HG02840 (cell line): Measurements from ENCODE around the gene MXD4.

ENCODE experiments used
- ATAC-seq: cut with Tn5 transposase; IDR thresholded peaks from one replicate; pipeline ENCODE4 v1.9.1; 2021; ENCODE audit warnings: mild to moderate bottlenecking, moderate library complexity, moderate number of reproducible peaks; ENCODE audit not compliant: unreplicated experiment, low FRiP score

The MXD4 gene

DNA sequence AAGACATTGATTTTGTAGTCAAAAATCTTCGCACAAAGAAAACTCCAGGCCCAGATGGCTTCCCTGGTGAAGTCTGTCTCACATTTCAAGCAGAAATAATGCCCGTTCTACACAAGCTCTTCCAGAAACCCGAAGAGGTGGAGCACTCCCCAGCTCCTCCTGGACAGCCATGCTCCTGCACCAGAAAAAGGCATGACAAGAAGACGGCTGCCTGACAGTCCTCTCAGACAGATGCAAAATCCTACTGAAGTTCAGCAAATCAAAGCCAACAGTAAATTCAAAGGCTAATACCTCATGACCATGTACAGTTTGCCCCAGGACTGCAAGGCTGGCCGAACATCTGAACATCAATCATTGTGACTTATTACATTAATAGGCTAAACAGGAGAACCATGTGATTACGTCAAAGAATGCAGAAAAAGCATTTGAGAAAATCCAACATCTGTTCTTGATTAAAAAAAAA is 30.8 kb upstream of the MXD4 start:
- ATAC-seq: no peak

DNA sequence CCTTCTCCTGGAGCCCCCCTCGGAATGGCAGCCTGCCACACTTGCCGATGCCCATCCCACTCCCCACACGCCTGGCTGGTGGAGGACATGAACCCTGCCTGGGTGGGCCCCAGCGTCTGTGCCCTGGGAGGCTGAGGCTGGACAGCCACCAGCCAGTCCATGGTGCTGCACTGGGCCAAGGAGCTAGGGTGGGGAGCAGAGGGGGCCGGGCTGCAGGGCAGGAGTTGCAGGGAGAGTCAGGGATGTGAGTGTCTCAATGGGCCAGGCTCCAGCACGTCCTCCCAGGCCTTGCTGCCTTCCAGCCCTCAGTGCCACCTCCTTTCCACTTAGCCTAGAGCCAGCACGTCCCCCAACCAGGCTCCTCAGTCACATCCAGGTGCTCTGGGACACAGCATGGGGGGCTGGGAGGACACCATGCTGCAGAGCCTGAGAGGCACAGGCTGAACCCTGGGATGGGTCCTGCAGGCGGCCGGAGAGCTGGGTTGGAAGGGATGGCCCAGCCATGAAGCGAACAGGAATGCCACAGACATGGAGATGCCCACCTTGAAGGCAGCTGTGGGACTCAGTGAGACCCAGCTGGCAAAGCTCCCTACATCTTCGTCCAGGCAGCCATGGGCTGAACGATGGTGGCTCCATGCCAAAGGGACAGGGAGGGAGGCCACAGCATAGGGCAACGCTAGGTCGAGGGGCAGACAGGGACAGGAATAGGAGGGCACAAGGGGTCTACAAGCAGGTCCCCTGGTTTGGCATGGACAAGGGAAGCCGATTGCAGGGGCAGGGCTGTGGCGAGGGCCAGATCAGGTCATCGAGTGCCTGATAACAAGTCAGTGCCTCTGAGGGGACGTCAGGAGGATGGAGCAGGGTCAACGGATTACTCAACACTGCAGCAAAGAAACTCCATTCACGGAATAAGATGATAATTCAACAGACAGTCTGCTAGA is 30.1 kb upstream of the MXD4 start:
- ATAC-seq: no peak

DNA sequence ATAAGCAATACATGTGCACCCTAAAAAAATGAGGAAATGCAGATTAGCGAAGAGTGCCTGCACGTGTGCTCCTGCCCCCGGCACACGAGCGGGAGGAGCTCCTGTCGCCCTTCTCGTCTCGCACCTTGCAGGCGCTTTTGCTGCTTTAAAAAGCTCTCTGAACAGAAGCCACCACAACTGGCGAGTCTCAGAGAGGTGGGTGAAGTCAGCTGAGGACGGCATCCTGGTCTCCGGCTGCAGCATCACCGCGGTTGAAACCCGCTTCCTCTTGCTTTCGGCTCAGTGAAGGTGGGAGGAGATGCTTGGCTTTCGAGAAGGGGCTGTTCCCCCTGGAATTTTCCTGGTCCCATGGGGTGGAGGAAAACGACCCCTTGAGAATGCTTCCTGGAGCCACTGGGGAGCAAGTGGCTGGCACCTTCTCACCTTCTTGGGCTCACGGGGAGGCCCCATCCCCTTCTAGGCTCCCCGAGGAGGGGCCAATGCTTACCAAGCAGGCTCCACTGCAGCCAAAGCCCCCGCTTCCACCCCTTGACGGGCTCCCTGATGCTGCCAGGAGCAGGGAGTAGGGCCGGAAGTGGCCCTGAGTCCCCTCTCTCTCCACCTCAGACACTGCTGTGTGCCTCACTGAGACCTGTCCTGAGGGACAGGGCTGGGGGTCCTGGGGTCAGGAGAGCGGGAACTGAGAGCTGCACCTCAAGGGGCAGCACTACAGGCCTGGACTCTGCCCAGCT is 29.2 kb upstream of the MXD4 start:
- no peak for ATAC-seq

DNA sequence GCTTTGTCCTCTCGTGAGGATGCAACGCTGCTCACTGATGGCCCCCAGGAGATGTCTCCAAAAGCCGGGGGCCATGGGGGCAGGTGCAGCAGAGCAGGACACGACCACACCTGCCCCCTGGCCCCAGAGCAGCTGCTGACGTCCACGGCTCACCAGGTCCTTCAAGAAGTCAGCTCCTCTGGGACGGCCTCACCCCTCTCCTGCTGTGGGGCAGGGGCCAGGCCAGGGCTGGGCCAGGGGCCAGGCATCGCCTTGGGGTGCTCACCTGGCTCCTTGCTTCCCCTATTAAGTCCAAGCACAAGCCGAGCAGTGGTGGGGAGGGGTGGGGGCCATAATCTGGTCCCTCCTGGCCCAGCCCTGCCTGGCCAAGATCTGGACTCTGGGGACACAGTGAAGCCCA is 28.6 kb upstream of the MXD4 start:
- ATAC-seq: no peak

DNA sequence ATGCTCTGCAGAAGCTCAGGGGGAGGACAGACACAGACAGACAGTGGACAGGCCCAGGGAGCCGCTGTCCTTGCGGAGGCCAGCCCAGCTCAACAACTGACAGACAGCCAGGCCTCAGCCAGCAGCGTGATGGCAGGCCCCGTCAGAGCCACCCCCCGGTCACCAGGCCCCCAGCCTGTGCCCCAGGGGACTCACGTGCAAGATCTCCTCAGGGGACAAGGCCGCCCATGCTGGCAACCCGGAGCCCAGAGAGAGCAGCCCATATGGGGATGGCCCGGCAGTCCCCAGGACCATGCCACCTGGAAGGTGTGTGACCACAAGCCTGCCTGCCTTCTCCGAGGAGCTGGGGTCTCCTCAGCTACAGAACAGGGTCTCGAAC is 28.0 kb upstream of the MXD4 start:
- no peak for ATAC-seq

DNA sequence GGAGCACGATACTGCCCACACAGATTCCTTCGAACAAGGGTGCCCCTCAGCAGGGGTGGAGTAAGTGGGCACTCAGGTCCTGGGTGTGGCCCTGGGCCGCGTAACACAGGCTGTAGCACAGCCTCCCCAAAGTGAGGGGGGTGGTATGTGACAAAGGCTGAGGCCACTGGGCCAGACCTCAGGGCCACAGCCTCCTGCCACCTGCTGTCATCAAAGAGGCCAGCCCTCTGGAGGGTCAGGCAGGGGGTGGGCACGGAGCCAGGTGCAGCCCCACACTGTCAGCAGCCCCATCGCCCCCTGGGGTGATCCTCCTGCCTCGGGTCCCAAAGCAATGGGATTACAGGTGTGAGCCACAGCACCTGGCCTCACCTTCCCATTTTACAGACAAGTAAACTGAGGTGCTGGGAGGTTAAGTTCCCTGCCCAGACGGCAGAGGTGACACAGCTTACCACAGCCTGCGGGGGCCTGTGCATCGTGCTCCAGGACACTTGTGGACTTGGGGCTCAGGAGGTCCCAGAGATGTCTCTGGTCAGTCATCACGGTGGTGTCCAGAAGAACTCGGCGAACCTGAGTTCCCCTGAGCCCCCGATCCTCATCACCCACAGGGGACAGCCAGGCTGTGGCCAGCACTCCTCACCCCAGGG is 27.5 kb upstream of the MXD4 start:
- ATAC-seq: no peak

DNA sequence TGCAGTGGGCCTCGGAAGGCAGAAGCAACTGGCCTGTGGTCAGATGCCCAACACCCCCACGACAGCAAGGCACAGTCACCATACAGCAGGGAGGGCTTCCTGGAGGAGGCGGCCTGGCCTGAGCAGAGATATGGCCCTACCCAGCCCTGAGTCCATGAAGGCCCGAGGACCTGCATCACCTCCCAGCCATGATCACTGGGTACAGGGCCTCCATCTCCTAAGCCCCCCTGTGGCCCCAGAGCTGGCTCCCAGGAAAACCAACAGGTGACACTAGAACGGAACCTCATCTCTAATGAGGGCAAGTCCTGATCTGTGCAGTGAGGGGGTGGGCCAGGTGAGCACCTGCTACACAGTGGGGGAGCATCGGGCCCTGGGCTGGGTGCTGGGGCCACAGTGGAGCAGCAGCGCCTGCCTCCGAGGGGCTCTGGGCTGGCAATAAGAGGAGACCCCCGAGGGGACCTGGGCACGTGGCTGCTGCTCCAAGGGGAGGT is 26.2 kb upstream of the MXD4 start:
- ATAC-seq: no peak

DNA sequence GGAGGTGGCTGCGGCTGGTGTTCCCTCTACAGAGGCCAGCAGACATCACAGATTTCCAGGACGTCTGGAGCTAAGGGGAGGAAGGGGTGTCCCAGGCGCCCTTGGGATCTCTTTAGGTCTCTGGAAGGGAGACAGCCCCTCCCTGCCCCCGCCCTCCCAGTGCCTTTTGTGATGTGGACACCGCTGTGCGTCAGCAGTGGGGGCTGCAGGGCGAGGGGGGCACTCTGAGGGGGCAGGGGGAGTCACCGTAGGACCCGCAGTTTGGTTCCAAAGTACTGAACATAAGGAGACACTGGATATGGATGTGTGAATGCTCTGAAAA is 25.6 kb upstream of the MXD4 start:
- no peak for ATAC-seq

DNA sequence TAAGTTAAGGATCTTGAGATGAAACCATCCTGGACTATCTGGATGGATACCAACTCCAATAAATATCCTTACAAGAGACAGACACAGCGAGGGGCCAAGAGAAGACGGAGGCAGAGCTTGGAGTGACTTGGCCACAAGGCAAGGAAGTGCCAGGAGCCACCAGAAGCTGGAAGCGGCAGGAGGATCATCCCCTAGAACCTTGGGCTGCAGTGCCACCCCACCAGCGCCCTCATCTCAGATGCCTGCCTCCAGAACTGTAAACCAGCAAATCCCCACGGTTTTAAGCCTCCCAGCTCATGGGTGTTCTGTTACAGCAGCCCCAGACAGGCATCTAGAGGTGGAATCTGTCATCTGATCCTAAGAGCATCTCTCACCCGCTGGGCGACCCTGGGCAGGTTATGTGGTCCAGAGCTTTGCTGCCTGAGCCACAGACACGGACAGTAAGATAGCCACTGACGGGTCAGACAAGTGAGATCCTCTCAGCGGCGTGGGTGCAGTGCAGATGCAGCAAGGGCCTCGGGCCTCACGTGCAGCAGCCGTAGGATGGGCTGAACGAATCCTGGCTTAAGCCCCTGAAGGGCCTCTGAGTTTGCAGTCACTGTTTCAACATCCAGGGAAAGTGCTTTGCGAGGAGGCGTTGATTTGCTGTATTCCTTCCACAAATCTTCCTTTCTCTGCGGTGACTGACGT is 25.1 kb upstream of the MXD4 start:
- no peak for ATAC-seq

DNA sequence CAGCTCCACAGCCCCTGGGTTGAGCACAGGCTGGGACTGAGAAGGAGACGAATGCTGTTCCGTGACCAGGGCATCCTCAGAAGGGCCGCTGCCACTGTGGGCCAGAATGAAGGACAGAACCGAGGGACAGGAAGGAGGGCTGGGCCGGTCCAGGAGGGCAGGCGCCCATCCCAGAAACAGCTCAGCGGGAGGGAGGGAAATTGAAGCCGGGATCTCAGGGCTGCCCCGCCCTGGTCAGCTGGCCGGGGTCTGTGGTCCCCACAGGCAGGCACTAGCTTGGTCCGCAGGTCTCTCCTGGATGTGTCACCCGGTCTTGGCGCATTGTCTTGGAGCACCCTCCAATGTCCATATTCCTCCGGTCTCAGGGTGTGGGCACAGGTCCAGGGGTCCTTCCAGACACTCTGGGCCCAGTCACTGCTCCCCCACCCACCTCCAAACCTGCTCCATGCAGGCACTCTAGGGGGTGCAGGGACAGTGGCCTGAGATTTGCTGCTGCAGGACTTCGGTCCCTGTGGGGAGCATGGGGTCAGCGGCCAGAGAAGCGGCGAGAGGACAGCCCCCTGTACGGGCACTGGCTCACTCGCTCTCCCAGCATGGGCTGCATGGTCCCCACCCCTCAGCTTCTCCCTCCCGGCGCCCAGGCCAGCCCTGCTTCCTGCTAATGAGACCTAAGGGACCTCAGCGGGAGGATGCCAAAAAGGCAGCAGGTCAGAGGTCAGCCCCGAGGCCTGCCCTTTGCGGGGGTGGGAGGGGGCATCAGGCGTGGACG is 23.9 kb upstream of the MXD4 start:
- no peak for ATAC-seq

DNA sequence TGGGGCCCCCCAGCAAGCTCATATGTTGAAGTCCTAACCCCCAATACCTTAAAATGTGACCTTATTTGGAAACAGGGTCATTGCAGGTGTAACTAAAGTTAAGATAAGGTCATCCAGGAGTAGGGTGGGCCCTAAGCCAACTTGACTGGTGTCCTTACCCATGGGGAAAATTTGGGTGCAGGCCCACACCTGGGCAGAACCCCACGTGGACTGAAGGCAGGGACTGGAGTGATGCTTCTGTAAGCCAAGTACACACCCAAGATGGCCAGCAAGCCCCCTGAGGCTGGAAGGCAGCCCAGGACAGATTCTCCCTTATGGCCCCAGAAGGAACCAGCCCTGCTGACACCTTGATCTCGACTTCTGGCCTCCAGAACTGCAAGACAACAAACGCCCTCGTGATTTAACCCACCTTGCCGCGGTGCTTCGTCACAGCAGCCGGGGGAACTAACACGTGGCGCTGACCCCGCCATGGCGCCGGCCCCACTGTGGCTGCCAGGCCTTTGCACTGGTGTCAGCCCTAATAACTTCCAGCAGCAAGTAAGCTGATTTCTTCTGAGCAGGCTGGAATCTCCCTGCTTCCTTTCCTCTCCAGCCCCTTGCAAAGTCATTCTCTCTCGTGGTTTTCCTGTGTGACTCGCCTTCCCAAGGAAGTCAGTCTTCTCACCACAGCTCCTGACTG is 23.2 kb upstream of the MXD4 start:
- no peak for ATAC-seq

DNA sequence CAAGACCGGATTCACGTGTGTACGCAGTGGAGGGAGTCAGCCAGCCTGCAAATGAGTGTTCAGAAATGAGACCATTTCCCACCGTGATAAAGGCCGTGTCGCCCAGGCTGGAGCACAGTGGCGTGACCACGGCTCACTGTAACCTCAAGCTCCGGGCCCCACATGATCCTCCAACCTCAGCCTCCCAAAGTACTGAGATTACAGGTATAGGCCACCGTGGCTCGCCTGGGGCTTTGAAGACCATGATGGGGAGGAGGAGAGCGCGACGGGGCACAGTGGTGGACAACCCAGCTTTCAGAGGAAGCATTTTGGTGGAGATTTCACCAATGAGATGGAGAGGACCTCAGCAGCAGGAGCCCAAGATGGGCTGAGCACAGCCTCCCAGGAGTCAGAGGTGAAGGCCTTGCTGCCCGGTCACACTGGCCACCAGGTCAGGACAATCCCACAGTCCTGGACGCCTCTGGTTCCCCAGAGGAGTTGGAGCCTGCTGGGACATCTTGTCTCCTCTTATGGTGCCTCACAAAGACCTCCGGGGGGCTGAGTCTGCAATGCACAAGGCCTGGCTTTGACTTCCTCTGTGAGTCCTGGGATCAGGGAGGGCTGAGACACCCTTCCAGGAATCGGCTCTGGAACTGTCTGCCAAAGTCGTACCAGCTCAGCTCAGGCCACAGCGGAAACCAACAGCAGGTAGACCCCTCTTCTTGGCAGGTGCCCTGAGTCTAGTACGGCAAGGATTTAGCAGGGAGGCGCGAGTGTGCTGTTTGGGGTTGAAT is 22.4 kb upstream of the MXD4 start:
- no peak for ATAC-seq

DNA sequence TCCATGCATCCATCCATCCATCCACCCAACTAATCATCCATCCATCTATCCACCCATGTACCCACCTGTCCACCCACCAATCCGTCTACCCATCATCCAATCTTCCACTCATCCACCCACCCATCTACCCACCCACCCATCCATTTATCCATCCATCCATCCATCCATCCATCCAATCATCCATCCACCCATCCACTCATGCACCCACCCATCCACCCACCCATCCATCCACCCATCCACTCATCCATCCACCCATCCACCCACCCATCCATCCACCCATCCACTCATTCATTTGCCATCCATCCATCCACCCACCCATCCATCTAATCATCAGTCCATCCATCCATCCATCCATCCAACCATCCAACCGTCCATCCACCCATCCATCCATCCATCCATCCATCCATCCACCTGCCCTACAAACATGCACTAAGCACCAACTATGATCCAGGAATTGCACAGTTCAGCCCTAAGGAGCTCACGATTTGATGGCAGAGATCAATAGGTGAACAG is 21.3 kb upstream of the MXD4 start:
- no peak for ATAC-seq

DNA sequence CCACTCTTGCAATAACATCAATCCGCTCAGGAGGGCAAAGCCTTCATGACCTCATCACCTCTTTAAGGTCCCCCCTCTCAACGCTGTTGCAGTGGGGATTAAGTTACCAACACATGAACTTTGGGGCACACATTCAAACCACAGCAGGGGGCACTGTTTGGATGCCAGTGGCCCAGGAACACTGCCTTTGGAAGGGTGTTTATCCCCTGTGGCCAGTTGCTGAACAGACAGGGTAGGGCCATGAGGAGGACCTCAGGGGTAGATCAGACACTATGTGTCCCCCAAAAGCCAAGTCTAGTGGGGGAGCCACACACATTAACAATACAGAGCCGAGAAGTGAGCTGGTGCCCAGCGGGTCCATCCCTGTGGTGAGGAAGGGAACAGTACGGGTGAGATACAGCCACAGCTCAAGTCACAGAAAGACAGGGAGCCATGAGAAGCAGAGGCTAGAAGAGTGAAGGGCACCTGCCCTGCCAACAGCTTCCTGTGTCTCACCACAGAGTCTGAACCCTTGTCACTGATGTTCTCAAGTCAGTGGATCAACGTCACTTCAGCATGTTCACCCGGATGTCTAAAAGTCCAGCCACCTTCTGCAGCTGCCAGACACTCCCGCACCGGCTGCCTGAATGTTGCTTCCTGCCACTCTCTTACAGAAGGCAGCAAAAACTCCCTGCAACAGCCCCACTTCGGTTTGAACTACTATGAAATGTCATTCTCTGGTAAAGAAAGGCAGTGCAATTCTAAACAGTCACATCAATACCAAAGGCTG is 19.9 kb upstream of the MXD4 start:
- ATAC-seq: no peak

DNA sequence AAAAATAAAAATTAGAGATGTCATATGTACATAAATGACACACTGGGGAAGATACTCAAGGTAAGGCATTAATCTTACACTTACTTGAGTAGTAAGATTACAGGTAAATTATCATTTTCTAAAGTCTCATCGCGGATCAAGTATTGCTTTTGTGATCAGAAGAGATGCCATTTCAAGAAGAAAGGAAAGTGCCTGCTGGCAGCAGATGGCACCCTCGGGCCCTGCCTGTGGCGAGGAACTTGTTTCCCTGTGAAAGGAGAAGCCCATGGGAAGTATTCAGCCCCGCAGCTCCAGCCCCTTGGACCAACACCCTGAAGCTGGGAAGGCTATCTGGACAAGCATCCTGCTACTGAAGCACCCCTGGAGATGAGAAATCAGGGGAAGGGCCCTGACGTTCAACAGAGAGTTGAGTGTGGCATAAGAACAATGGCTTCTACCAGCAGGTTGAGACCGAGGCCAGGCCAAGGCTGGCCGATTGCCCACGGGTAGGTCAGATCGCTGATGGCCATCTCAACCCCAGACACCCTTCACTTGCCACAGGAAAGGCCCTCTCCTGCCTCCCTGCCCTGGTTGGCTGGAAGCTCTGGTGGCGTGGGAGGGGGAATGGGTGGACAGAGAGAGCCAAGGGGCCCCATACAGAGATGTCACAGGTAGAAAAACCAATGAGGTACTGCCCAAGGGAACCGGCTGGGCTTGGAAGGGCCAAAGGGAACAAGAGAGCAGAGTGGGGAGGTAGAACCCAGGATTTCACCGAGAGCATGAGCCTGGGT is 18.8 kb upstream of the MXD4 start:
- ATAC-seq: no peak

DNA sequence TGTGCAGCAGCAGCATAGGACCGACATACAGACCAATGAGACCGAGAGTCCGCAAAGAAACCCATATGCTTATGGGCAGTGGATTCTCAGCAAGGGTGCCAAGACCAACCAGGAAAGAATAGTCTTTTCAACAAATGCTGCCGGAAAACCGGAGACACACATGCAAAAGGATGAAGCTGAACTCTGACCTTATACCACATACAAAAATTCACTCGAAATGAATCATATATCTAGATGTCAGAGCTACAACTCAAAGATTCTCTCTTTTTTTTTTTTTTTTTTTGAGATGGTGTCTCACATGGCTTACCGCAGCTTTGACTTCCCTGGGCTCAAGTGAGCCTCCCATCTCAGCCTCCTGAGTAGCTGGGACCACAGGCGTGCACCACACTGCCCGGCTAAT is 16.0 kb upstream of the MXD4 start:
- ATAC-seq: no peak
